T47D (cell line): ENCODE measurements around the gene PER2.
"Not testable (repeated sequence)": the region's sequence is repeated elsewhere in the genome, so short reads cannot be mapped to it uniquely, and the experiment has no call there.

ENCODE experiments used
- DNase-seq, 2 experiments: peaks; one replicate each; pipeline versions ENCODE4 v3.0.0 to v3.0.0-alpha.2; 2011 to 2012; ENCODE audit warnings: low read depth in 1 of 2, low spot score in 1 of 2
- JUND ChIP-seq: IDR thresholded peaks from 2 replicates; pipeline ENCODE4 v1.6.1; 2012; ENCODE audit warnings: low read depth
- in situ Hi-C: cut with HindIII; loops from 2 replicates; pipeline ENCODE4 v1.10.0; 2016; ENCODE audit warnings: low sequenced_read_pairs, low pct_unique_long_range_greater_than_20kb

The PER2 gene, protein sequence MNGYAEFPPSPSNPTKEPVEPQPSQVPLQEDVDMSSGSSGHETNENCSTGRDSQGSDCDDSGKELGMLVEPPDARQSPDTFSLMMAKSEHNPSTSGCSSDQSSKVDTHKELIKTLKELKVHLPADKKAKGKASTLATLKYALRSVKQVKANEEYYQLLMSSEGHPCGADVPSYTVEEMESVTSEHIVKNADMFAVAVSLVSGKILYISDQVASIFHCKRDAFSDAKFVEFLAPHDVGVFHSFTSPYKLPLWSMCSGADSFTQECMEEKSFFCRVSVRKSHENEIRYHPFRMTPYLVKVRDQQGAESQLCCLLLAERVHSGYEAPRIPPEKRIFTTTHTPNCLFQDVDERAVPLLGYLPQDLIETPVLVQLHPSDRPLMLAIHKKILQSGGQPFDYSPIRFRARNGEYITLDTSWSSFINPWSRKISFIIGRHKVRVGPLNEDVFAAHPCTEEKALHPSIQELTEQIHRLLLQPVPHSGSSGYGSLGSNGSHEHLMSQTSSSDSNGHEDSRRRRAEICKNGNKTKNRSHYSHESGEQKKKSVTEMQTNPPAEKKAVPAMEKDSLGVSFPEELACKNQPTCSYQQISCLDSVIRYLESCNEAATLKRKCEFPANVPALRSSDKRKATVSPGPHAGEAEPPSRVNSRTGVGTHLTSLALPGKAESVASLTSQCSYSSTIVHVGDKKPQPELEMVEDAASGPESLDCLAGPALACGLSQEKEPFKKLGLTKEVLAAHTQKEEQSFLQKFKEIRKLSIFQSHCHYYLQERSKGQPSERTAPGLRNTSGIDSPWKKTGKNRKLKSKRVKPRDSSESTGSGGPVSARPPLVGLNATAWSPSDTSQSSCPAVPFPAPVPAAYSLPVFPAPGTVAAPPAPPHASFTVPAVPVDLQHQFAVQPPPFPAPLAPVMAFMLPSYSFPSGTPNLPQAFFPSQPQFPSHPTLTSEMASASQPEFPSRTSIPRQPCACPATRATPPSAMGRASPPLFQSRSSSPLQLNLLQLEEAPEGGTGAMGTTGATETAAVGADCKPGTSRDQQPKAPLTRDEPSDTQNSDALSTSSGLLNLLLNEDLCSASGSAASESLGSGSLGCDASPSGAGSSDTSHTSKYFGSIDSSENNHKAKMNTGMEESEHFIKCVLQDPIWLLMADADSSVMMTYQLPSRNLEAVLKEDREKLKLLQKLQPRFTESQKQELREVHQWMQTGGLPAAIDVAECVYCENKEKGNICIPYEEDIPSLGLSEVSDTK (N-terminal part only)

DNA sequence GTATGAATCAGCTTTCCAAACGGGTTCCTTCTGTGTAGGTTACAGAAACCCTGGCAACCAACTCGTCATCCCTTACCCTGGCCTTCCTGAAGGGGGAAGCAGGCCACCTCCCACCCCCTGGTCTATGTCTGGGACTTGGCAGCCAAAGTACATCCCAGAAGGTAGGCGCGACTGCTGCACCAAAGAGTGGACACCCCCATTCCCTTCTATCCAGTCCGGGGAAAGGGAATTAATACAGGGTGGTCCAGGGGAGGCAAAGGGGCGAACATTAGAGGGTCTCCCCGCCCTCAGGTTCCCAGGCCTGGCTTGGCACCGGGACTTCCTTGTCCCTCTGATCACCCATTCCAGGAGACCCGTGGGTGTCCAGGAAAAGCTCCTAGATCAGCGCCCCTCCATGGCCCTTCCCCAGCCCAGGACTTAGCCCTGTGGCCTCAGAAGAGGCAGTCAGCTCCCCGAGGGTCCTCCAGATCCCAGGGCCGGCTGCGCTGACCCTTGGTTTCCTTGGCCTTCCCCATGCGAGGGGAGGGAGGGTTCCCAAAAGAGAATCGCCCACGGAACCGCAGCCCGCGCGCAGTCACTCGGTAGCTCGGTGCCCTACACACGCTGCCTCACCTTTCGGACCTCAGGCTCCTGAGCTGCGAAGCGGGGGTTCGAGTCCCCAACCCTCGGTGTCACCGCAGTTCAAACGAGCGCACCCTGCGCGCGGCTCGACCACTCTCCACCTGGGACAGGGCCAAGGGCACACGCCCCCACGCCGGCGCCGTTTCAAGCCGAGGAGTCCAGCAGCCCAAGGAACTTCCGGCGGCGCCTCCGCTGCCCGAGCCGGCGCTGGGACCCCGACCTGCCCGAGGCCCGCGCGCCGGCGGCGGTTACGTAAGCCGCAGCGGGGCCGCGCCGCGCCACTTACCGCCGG, at the start of gene PER2:
Gene PER2 (minus strand): TSS at position 874 of the 913 bp plus-strand sequence. CDS start 10,674 bp downstream, outside the sequence.
- peak in 1 of 2 experiments; percentile 75 for DNase-seq
- in situ Hi-C loops = no loop called here
- TF ChIP-seq JUND = no peak

- TF ChIP-seq JUND = no peak
- in situ Hi-C loops = no loop called here
Observed at GRCh38 chr2:238337846-238338245, 49.4 kb upstream of the PER2 start.

DNA sequence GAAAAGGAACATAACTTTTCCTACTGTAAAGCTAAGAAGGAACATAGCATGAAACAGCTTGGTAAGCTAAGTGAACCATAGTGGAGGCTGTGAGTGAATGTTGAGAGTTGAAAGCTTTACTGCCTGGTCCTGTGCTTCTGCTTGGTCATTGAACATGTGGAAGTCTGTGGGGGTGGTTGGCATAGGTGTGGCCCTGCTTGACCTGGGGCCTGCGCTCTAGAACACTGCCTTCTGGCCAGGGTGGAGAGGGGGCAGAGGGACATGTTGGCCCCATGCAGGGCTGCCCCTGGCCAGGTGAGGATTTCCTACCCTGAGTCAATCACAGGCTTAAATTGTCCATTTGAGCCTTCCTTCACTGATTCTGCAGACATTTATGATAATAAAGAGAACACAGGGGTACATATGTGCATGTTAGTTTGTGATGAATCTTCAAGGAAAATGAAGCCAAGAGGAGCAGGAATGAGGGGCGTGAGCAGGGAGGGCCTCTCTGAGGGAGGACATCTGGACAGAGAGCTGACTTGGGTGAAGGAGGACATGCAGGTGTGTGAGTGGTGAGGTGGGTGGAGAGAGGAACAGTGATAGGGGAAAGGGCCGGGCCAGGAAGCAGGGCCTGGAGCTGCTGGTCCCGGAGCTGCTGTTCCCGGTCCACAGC, 48.5 kb upstream of the PER2 start:
- no peak for DNase-seq
- TF ChIP-seq JUND = no peak
- in situ Hi-C loops = no loop called here

More at GRCh38 chr2:238337846-238338245, 49.4 kb upstream of the PER2 start:
- no peak for DNase-seq

DNA sequence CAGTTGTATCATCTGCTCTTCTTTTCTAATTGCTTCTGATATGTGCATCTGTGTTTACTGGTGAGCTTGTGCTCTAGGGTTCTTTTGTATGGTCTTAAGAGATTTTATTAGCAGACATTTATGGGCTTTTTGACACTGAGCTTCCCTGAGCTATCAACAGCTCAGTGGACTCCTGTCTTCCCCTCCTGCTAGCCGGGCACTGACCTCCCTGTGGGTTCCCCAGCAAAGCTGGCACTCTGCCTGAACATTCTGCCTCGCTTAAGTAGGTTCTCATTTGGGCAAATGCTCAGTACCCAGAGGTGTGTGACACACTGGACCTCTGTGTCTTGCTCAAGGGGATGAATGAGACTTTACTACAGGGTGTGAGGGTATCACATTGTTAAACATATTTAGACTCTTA, 47.7 kb upstream of the PER2 start:
- no peak for DNase-seq
- in situ Hi-C loops = no loop called here
- no peak for TF ChIP-seq JUND

DNA sequence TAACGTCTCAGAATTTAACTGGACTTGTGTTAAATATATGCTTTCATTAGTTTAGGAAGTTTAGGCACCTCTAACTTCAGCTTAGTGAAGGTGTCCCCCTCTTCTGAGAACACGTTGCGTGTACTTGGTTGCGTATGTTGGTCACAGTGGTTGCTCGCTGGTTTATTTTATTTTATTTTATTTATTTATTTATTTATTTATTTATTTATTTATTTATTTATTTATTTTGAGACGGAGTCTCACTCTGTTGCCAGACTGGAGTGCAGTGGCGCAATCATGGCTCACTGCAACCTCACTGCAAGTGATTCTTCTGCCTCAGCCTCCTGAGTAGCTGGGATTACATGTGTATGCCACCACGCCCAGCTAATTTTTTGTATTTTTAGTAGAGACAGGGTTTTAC, 47.2 kb upstream of the PER2 start:
- in situ Hi-C loops, DNase-seq: not testable (repeated sequence)

DNA sequence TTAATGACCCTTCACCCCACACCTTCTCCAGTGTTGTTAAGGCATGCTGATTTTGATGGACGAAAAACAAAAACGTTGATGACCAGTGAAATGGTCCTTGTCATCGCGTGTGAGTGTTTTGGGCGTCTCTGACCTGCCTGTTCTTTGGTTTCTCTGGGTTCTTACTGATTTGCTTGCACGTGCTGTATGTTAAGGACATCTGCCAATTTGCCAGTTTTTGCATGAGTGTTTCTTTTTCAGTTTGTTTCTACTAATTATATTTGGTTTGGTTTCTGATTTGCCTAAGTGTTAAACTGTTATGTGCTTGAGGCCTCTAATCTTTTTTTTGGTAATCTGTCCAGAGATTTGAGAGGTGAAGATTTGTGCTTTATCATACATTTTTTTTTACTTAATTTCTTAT, 46.5 kb upstream of the PER2 start:
- no peak for DNase-seq
- TF ChIP-seq JUND = no peak
- in situ Hi-C loops = no loop called here

GRCh38 chr2:238331916-238332315, 43.5 kb upstream of the PER2 start:
- TF ChIP-seq JUND = no peak
- DNase-seq = no peak
- in situ Hi-C loops = no loop called here

GRCh38 chr2:238330391-238330790, 42.0 kb upstream of the PER2 start:
- no peak for TF ChIP-seq JUND
- in situ Hi-C loops = no loop called here
- no peak for DNase-seq

- no peak for TF ChIP-seq JUND
- DNase-seq = no peak
- in situ Hi-C loops = no loop called here
Observed at GRCh38 chr2:238327751-238328150, 39.3 kb upstream of the PER2 start.

GRCh38 chr2:238326801-238327365, 38.5 kb upstream of the PER2 start:
- in situ Hi-C loops = no loop called here
- no peak for TF ChIP-seq JUND
- DNase-seq = no peak

DNA sequence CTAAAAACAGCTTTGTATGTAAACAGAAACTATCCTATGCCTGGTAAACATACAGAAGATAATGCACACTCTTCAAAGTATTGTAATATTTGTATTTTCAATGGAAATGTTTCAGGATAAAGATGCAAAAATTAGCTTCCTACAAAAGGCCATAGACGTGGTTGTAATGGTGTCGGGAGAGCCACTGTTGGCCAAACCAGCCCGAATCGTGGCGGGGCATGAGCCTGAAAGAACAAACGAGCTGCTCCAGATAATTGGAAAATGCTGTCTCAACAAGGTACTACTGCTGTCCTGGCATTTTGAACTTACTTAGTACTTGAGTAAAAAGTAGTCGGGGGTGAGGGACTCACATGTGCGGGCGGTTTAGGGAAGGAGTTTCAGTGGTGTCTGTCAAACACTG, 37.3 kb upstream of the PER2 start:
- TF ChIP-seq JUND = no peak
- in situ Hi-C loops = no loop called here
- DNase-seq = no peak

DNA sequence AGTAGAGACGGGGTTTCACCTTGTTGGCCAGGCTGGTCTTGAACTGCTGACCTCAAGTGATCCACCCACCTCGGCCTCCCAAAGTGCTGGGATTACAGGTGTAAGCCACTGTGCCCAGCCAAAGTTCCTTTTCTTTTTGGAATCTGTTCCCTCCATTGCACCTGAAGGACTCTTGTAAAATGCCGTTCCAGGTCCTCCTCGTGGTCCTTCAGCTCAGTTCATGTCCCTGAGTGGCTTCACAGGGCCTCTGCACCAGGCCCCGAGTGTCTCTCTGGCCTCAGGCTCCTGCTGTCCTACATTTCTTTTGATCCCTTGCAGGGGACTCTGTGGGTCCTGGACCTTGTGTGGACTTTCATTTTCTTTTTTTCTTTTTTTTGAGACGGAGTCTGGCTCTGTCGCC, 35.8 kb upstream of the PER2 start:
- in situ Hi-C loops, DNase-seq: not testable (repeated sequence)
